Mesenteric fat pad (tissue), 1 donor: ENCODE data around the gene LRG1. TPM values are rescaled to one million over a fixed set of nuclear protein-coding genes. Genes with fewer than 3 reads are reported as not detected.
"Not testable (repeated sequence)": the region's sequence is repeated elsewhere in the genome, so short reads cannot be mapped to it uniquely, and the experiment has no call there.

ENCODE experiments used
- DNase-seq: peaks from one replicate; pipeline ENCODE4 v3.0.0-alpha.2; 2020; ENCODE audit warnings: low spot score
- total RNA-seq: library from RNA; stranded (reverse); fragmentation: NEBNext Ultra II Directional; extraction: Animal tissue kit (Norgen Biotek cat#: 25700); gene quantifications from one replicate; pipeline ENCODE4 v1.2.1, GENCODE V29; 2021
- donor health status: DM: yes; HTN: yes; CAD: no.

Gene LRG1
- total RNA-seq, 1 donor from 2014 or later = 4.0 TPM

DNA sequence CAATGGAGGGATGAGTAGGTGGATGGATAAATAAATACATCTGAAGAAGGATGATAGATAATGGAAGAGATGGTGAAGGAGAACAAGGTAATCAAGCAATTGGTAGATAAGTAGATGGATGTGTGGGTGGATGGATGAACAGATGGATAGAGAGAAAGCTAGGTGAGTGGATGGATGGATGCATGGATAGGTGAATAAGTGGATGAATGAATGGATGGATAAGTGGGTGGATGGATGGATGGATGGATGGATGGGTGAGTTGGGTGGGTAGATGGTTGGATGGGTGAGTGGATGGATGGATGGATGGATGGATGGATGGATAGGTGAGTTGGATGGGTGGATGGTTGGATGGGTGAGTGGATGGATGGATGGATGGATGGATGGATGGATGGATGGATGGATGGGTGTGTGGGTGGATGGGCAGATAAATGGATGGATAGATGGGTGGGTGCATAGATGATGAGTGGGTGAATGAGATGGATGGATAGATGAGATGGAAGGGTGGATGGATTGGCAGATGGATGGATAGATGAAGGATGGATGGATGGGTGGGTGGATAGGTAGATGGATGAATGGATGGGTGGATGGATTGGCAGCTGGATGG, 13.4 kb upstream of the LRG1 start:
- DNase-seq = no peak

GRCh38 chr19:4552525-4552819, 12.6 kb upstream of the LRG1 start:
- no peak for DNase-seq

DNA sequence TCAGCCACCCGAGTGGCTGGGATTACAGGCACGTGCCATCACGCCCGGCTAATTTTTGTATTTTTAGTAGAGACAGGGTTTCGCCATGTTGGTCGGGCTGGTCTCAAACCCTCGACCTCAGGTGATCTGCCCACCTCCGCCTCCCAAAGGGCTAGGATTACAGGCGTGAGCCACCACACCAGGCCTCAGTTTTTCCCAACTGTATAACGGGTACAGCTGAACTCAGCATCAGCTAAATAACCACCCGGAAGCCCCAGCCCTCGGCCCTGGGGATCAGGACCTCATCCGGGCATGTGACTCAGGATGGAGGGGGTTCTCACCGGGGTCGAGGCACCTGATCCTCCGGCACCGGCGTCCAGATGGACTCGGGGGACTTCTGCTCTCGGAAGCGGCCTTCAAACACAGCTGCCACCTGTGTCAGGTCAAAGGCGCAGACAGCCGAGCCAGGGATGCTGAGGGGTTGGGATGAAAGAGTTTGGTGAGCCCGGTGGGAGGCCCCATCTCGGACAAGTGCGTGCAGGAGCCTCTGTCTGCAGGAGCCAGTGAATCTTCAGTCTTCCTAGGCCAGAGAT, 10.7 kb upstream of the LRG1 start:
- DNase-seq = no peak

- DNase-seq = no peak
Observed at GRCh38 chr19:4550018-4550417, 10.2 kb upstream of the LRG1 start.

- no peak for DNase-seq
Observed at GRCh38 chr19:4548238-4548584, 8.4 kb upstream of the LRG1 start.

GRCh38 chr19:4547303-4548237, 7.7 kb upstream of the LRG1 start:
- DNase-seq = no peak

DNA sequence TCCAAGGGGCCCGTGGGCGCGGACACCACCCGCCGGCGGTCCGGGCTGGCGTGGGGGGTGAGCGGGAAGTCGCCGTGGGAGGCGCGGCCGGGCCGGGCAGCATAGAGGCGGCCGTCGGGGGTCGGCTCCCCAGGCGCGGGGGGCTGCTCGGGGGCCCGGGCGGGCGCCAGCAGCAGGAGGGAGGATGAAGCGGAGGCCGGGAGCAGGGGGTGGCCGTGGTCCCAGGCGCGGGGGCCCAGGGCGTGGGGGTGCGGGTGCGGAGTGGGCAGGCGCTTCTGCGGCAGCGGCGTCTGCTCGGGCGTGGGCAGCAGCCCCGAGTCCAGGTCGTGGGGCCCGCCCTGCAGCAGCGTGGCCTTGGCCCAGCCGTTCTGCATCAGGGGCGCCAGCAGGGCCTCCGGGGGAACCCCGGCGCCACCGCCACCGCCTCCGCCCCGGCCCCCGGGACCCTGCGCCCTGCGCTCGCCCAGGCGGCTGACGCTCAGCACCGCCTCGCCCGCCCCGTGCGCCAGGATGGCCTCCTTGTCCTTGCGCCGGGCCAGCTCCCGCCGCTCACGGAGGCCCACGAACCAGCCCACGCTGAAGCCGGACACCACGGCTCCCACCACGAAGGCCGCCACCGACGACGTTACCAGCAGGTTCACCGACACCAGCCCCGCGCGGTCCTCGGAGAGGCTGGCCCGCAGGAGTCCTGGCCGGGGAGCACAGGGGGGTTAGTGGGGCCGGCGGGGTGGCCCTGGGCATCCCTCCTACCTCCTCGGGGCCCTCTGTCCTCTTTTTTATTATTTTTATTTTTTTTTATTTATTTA, 4.2 kb upstream of the LRG1 start:
- no peak for DNase-seq

- no peak for DNase-seq
Observed at GRCh38 chr19:4542896-4543841, 3.3 kb upstream of the LRG1 start.

- not testable (repeated sequence) for DNase-seq
Observed at GRCh38 chr19:4541806-4542145, 1.9 kb upstream of the LRG1 start.

DNA sequence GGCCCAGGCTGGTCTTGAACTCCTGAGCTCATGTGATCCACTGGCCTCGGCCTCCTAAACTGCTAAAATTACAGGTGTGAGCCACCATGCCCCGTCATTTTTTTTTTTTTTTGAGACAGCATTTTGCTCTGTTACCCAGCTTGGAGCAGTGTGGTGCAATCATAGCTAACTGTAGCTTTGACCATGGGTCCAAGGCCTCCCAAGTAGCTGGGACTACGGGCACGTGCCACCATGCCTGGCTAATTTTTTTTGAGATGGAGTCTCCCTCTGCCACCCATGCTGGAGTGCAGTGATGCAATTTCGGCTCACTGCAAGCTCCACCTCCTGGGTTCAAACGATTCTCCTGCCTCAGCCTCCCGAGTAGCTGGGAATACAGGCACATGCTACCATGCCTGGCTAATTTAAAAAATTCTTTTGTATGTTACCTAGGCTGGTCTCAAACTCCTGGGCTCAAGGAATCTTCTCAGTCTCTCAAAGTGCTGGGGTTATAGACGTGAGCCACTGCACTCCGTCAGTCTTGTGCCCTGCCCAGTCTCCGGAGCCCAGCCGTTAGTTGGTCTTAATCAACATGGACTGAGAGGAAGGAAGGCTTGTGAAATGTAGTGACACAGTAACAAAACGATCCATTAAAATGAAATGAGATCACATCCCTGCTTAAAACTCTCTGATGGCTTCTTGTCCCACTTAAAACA, 1.4 kb upstream of the LRG1 start:
- no peak for DNase-seq

DNA sequence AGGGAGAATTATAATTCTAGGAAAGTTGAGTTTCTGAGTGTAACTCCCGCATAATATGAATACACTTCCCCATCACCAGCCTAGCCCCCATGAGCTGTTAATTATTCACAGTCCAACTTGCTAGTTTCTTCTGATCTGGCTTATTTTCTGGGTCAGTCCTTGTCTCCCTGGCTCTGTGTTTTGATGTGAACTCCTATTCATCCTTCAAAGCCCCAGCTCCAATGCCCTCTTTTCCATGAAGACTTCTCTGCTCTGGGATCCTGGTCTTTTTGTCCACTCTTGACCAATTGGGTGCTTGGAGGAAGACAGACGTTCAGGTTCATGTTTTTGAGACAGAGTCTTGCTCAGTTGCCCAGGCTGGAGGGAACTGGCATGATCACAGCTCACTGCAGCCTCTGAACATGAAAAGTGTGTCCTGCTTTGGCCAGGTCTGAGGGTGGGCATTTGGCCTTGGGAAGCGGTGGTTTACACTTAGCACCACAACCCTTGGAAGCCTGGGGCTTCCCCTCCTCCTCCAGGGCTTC, 605 bp downstream of the LRG1 start:
- no peak for DNase-seq

- DNase-seq = no peak
Observed at GRCh38 chr19:4538601-4538954, 1.3 kb downstream of the LRG1 start.

DNA sequence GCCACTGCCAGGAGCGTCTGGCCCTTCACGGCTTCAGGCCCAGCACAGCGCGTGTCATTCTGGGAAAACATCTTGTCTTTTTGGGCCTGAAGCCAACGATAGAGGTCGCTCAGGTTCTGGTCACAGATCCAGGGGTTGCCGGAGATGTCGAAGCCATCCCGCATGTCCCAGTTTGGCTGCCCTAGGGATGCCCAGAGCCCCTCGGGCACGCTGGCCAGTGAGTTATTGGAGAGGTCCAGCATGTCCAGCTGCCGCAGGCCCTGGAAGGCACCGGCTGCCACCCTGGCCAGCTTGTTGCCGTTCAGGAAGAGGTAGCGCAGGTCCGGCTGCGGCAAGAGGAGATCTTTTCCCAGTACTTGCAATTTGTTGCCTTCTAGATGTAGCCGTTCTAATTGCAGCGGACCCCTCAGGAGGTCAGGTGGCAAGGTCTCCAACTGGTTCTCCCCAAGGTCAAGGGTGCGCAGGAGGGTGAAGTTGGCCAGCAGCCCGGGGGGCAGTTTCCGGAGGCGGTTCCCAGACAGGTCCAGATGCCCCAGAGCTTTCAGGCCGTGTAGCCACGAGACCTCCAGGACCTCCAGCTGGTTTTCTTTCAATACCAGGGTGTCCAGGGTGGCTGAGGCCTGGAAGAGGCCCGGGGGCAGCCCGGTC, 1.8 kb downstream of the LRG1 start:
- no peak for DNase-seq

DNA sequence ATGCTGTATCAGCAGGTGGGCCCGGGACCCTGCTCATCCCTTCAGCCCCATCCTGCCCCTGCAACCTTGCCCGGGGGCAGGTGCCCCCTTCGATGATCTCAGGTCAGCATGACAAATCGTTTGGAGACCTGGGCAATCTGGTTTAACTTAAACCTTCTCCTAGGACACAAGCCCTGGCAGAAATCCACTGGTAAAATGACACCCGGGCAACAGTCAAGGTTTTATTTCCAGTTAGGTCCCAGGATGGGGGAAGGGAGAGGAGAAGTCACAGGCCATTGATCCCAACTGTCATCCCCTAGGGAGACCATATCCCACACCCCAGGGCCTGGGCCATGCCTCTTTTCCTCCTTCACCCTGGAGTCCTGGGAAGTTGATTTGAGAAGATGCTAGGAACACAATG, 3.0 kb downstream of the LRG1 start:
- DNase-seq = no peak

- no peak for DNase-seq
Observed at GRCh38 chr19:4534836-4535658, 4.8 kb downstream of the LRG1 start, which contains the start of gene PLIN5. TSS of gene PLIN5 (minus strand) at chr19:4535224. CDS start at chr19:4534074, 1,150 bp downstream.

GRCh38 chr19:4533835-4534424, 5.9 kb downstream of the LRG1 start:
- no peak for DNase-seq

GRCh38 chr19:4533334-4533733, 6.5 kb downstream of the LRG1 start:
- no peak for DNase-seq

- no peak for DNase-seq
Observed at GRCh38 chr19:4531562-4532165, 8.2 kb downstream of the LRG1 start.
